Keratinocyte (primary cell): ENCODE data around the gene SIAH2.

Experiments used
- EZH2 ChIP-seq: IDR thresholded peaks from one replicate; pipeline ENCODE4 v1.6.1; 2012; ENCODE audit warnings: inconsistent platforms, mild to moderate bottlenecking, low read length, moderate library complexity
- TF ChIP-seq, protein P1 (sequence below), 3 experiments: IDR thresholded peaks in 1 of 3; conservative IDR thresholded peaks in 1 of 3; optimal IDR thresholded peaks in 1 of 3; 2 replicates in 2 of 3; 3 replicates in 1 of 3; pipeline versions ENCODE3 to v1.5.1; 2011; ENCODE audit warnings: low read length in 3 of 3, mild to moderate bottlenecking in 3 of 3, moderate library complexity in 2 of 3, control low read depth in 1 of 3, inconsistent platforms in 1 of 3; ENCODE audit not compliant: insufficient read depth in 2 of 3; ENCODE audit errors: extremely low read depth in 1 of 3

DNA sequence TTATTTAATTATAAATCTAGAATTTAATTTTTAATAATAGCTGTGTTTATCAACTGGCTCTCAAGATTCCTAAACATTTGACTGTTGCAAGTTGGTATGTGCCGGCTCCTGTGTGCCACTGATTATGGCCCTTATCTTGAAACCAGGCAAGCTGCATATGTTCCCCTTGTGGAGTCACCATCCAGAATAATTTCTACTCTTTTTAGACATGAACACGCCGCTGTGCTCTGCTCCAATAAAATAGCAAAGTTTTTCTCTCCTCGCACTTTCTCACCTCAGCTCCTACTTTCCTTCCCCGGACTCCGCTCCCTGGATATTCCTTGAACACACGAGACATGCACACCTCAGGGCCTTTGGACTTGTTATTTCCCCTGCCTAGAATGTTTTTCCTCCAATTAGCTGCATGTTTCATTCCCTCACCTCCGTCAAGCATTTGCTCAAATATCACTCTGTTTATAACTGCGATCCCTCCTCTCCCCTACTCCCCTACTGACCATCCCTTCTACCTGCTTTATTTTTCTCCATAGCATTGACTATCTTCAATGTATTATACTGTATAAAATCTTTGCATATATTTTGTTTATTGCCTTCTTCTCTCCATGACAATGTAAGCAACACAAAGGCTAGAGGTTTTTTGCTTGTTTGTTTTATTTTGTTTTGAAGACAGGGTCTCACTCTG is 33.1 kb downstream of the SIAH2 start:
- TF ChIP-seq, protein P1, sequence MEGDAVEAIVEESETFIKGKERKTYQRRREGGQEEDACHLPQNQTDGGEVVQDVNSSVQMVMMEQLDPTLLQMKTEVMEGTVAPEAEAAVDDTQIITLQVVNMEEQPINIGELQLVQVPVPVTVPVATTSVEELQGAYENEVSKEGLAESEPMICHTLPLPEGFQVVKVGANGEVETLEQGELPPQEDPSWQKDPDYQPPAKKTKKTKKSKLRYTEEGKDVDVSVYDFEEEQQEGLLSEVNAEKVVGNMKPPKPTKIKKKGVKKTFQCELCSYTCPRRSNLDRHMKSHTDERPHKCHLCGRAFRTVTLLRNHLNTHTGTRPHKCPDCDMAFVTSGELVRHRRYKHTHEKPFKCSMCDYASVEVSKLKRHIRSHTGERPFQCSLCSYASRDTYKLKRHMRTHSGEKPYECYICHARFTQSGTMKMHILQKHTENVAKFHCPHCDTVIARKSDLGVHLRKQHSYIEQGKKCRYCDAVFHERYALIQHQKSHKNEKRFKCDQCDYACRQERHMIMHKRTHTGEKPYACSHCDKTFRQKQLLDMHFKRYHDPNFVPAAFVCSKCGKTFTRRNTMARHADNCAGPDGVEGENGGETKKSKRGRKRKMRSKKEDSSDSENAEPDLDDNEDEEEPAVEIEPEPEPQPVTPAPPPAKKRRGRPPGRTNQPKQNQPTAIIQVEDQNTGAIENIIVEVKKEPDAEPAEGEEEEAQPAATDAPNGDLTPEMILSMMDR (optimal IDR thresholded peaks at IDR 0.05 in 1 of 3, IDR thresholded peaks at IDR 0.05 in 1 of 3, conservative IDR thresholded peaks at IDR 0.05 in 1 of 3; ENCODE audit: extremely low read depth in 1 of 3, insufficient read depth in 2 of 3, low read length in 3 of 3): no peak
- no peak for TF ChIP-seq EZH2
